Osteocyte (in vitro differentiated cells): Measurements from ENCODE around the gene SYT7. TPM values are rescaled to one million over a fixed set of nuclear protein-coding genes. Genes with fewer than 3 reads are reported as not detected.
"Not testable (repeated sequence)": the region's sequence is repeated elsewhere in the genome, so short reads cannot be mapped to it uniquely, and the experiment has no call there.

Experiments
- DNase-seq: peaks from one replicate; pipeline ENCODE4 v3.0.0; 2021; ENCODE audit warnings: mixed read lengths; ENCODE audit not compliant: unreplicated experiment; ENCODE audit errors: extremely low spot score
- H3K27ac Mint-ChIP-seq: one replicate; pipeline ENCODE4 v1.8.0; 2021; ENCODE audit warnings: mild to moderate bottlenecking, mixed read lengths; ENCODE audit not compliant: unreplicated experiment
- H3K27me3 Mint-ChIP-seq: one replicate; pipeline ENCODE4 v1.8.0; 2021; ENCODE audit warnings: mixed read lengths; ENCODE audit not compliant: unreplicated experiment
- H3K36me3 Mint-ChIP-seq: one replicate; pipeline ENCODE4 v1.8.0; 2021; ENCODE audit warnings: mixed read lengths; ENCODE audit not compliant: unreplicated experiment
- H3K4me1 Mint-ChIP-seq: one replicate; pipeline ENCODE4 v1.8.0; 2021; ENCODE audit warnings: mixed read lengths; ENCODE audit not compliant: unreplicated experiment
- H3K4me3 Mint-ChIP-seq: one replicate; pipeline ENCODE4 v1.8.0; 2021; ENCODE audit warnings: mild to moderate bottlenecking, moderate library complexity, mixed read lengths; ENCODE audit not compliant: unreplicated experiment
- H3K9me3 Mint-ChIP-seq: one replicate; pipeline ENCODE4 v1.8.0; 2021; ENCODE audit warnings: mixed read lengths; ENCODE audit not compliant: unreplicated experiment
- CTCF ChIP-seq: fragments of 200-600 bp; sonication (generic); IDR thresholded peaks from 2 replicates; pipeline ENCODE4 v1.5.0; 2021; ENCODE audit warnings: antibody characterized with exemption, mild to moderate bottlenecking, moderate library complexity
- total RNA-seq: library from RNA; stranded (reverse); gene quantifications from 2 replicates; pipeline ENCODE4 v1.2.1, GENCODE V29; 2021

SYT7 gene
- total RNA-seq, 1 donor from 2014 or later: 0.11 TPM

- Mint-ChIP-seq H3K27me3 (peaks cover 11% of the 10 kb centered on the region), H3K27ac (no peak overlapping the region), H3K9me3 (no peaks in the 10 kb centered on the region), H3K4me1 (peaks cover 1% of the 10 kb centered on the region), H3K4me3 (no peak overlapping the region), H3K36me3 (peaks cover 2% of the 10 kb centered on the region)
- TF ChIP-seq CTCF: peak; percentile 47
- no peak for DNase-seq
Measured at GRCh38 chr11:61482513-61482912, 98.4 kb downstream of the SYT7 start.

DNA sequence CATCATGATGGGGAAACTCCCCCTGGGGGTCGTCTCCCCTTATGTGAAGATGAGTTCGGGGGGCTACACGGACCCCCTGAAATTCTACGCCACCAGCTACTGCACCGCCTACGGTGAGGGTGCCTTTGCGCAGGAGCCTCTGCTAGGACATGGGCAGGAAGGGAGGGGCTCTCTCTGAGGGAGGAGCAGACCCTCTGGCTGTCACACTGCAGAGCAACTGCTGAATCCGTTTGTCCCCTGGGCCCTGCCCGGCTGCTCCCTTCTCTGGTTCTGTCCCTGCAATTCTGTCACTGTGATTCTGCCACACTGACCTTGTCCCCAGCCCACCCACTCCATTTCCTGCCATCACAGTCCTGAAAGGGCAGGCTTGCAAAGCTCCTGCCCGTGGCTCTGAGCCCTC, 99.1 kb downstream of the SYT7 start:
- Mint-ChIP-seq H3K27ac (no peak overlapping the region), H3K36me3 (no peaks in the 10 kb centered on the region), H3K9me3 (no peaks in the 10 kb centered on the region), H3K4me1 (peaks cover 1% of the 10 kb centered on the region), H3K4me3 (no peak overlapping the region), H3K27me3 (peaks cover 11% of the 10 kb centered on the region)
- no peak for TF ChIP-seq CTCF
- no peak for DNase-seq

- H3K4me1 Mint-ChIP-seq: peaks cover 1% of the 10 kb centered on the region
- no peak overlapping the region for H3K27ac Mint-ChIP-seq
- no peaks in the 10 kb centered on the region for H3K9me3 Mint-ChIP-seq
- H3K27me3 Mint-ChIP-seq: peaks cover 11% of the 10 kb centered on the region
- DNase-seq: no peak
- no peak overlapping the region for H3K4me3 Mint-ChIP-seq
- H3K36me3 Mint-ChIP-seq: no peaks in the 10 kb centered on the region
- TF ChIP-seq CTCF: no peak
Measured at GRCh38 chr11:61480994-61481335, 99.9 kb downstream of the SYT7 start.

- Mint-ChIP-seq H3K4me3 (no peak overlapping the region), H3K27me3 (peaks cover 11% of the 10 kb centered on the region), H3K27ac (no peak overlapping the region), H3K9me3 (no peaks in the 10 kb centered on the region), H3K36me3 (no peaks in the 10 kb centered on the region), H3K4me1 (peaks cover 1% of the 10 kb centered on the region)
- no peak for TF ChIP-seq CTCF
- DNase-seq: no peak
Measured at GRCh38 chr11:61480261-61480993, 100.4 kb downstream of the SYT7 start.

DNA sequence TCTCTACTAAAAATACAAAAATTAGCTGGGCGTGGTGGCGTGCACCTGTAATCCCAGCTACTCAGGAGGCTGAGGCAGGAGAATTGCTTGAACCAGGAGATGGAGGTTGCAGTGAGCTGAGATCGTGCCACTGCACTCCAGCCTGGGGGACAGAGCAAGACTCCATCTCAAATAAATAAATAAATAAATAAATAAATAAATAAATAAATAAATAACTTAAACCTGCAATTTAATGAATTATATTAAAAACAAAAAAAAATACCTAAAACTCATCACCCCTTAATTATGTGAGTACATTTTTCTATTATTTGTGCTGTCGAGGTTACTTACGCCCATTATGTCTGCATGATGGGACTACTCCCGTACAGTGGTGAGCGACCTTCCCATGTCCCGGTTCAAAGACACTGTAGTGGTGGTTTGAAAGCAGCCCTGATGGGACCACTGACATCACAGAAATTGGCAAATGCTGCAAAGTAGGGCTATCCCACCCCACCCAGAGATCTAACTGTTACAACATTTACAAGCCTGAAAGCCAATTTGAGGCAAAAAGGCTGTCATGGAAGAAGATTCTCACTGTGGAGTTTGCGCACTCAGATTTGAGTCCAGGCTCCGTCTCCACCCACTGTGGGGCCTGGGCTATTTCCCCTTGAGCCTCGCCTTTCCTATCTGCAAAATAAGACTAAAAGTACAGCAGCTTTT, 101.4 kb downstream of the SYT7 start:
- not testable (repeated sequence) for H3K36me3 Mint-ChIP-seq, H3K4me1 Mint-ChIP-seq, DNase-seq, H3K9me3 Mint-ChIP-seq, H3K4me3 Mint-ChIP-seq, H3K27ac Mint-ChIP-seq
- H3K27me3 Mint-ChIP-seq: peaks cover 11% of the 10 kb centered on the region
